ENCODE measurements around the gene EPAS1.

Gene EPAS1

DNA sequence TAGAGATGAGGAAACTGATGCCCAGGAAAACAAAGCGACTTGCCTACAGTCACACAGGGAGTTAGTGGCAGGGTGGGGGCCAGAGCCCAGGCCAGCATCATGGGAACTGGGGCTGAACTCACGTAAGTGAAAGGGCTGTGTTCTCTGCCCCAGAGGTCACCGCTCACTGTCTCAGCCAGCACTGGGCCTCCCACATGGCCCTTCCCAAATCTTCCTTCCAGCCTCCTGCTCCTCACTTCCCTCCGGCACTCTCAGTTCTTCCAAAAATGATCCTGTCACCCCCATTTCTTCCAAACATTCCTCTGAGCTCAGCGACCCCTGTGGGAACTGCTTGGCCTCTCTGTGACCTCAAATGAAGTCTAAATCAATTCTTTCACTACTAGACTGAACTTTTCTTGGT, 91.7 kb downstream of the EPAS1 start:
- DNase-seq (ENCODE audit: low read depth), result no peak
- H3K4me3 ChIP-seq (ENCODE audit: low read depth, low read length), result no peak overlapping the region
- TF ChIP-seq, protein P1, sequence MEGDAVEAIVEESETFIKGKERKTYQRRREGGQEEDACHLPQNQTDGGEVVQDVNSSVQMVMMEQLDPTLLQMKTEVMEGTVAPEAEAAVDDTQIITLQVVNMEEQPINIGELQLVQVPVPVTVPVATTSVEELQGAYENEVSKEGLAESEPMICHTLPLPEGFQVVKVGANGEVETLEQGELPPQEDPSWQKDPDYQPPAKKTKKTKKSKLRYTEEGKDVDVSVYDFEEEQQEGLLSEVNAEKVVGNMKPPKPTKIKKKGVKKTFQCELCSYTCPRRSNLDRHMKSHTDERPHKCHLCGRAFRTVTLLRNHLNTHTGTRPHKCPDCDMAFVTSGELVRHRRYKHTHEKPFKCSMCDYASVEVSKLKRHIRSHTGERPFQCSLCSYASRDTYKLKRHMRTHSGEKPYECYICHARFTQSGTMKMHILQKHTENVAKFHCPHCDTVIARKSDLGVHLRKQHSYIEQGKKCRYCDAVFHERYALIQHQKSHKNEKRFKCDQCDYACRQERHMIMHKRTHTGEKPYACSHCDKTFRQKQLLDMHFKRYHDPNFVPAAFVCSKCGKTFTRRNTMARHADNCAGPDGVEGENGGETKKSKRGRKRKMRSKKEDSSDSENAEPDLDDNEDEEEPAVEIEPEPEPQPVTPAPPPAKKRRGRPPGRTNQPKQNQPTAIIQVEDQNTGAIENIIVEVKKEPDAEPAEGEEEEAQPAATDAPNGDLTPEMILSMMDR (IDR thresholded peaks at IDR 0.05; ENCODE audit: control insufficient read depth, extremely low read depth, insufficient read depth), result no peak

DNA sequence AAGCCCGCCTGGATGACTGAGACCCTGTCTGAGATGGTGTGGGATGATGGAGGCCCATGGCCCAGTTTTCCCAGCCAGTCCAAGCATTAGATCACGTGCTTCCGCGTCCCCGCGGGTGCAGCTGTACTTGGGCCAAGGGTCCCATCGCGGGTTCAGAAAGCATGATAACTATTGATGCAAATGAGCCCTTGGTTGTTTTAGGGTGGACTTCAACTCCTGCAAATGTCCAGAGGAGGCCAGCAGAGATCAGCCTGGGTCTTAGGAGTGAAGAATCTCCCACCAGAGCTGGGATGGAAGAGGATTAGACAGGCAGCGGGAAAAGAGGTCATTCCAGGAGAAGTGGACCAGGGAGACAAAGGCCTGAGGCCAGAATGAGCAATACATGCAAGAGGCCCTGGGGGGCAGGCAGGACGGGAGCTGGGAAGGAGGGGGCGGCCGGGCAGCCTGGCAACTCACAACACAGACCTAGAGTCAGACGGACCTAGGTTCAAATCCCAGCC, 92.3 kb downstream of the EPAS1 start:
- TF ChIP-seq, protein P1 (IDR thresholded peaks at IDR 0.05; ENCODE audit: control insufficient read depth, extremely low read depth, insufficient read depth), result no peak
- DNase-seq (ENCODE audit: low read depth), result no peak
- no peak overlapping the region for H3K4me3 ChIP-seq (ENCODE audit: low read depth, low read length)

DNA sequence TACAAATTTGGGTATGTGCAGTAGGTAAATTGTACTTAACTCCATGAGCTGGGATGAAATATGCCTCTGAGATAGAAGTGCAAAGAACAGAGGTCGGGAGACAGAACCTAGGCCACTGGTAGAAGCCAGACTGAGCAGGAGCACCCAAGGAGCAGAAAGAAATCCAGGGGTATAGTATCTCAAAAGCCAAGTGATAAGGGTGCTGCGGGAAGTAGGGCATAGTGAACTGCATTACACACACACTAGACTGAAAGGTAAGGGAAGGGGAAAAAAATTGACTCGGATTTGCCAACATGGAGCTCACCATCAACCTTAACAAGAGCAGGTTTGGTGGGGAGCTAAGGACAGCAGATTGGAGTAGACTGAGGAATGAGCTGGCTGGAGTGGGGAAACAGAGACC, 92.8 kb downstream of the EPAS1 start:
- DNase-seq (ENCODE audit: low read depth), result no peak
- H3K4me3 ChIP-seq (ENCODE audit: low read depth, low read length), result no peak overlapping the region
- TF ChIP-seq, protein P1 (IDR thresholded peaks at IDR 0.05; ENCODE audit: control insufficient read depth, extremely low read depth, insufficient read depth), result no peak

- no peak overlapping the region for H3K4me3 ChIP-seq (ENCODE audit: low read depth, low read length)
- DNase-seq (ENCODE audit: low read depth), result no peak
- TF ChIP-seq, protein P1 (IDR thresholded peaks at IDR 0.05; ENCODE audit: control insufficient read depth, extremely low read depth, insufficient read depth), result no peak
These were observed 93.7 kb downstream of the EPAS1 start for GRCh38 chr2:46390901-46391395.

- TF ChIP-seq, protein P1 (IDR thresholded peaks at IDR 0.05; ENCODE audit: control insufficient read depth, extremely low read depth, insufficient read depth), result no peak
- no peak overlapping the region for H3K4me3 ChIP-seq (ENCODE audit: low read depth, low read length)
- DNase-seq (ENCODE audit: low read depth), result no peak
These were observed 95.5 kb downstream of the EPAS1 start for GRCh38 chr2:46392561-46393346.

DNA sequence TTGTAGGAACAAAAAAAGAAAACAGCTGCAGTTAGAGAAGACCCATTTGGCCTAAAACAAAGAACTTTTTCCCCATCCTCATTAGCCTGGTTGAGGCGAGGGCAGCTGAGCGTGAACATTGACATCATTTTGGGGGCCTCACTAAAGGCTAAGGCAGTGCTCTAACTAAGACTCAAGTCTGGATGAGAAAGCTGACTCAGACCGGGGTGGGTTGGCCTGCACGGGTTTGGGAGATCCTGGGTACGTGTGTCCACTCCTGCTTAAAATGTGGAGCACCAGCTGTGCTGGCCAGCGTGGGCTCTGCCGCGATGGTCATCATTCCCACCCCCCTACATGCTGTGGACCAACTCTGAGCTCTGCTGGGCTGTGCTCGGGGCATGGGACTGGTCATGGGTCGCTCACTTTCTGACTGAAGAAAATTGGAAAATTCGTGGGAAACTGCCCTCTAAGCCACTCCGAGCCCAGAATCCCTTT, 96.2 kb downstream of the EPAS1 start:
- no peak overlapping the region for H3K4me3 ChIP-seq (ENCODE audit: low read depth, low read length)
- no peak for DNase-seq (ENCODE audit: low read depth)
- TF ChIP-seq, protein P1 (IDR thresholded peaks at IDR 0.05; ENCODE audit: control insufficient read depth, extremely low read depth, insufficient read depth), result no peak
